SH-SY5Y (cell line): ENCODE data around the gene ZFPM1.

Experiments
- GATA2 ChIP-seq: IDR thresholded peaks from 2 replicates; pipeline ENCODE4 v1.6.1; 2011; ENCODE audit warnings: mild to moderate bottlenecking, low read depth, low read length
- GATA3 ChIP-seq: IDR thresholded peaks from 2 replicates; pipeline ENCODE4 v1.6.1; 2011; ENCODE audit warnings: low read depth, mild to moderate bottlenecking, low read length, moderate library complexity

GRCh38 chr16:88511906-88512305 is 58.8 kb downstream of the ZFPM1 start:
- no peak; the same call in 1 of the 2 replicates for TF ChIP-seq GATA2
- TF ChIP-seq GATA3, result no peak
